Ovary (tissue), 9 donors: ENCODE data around the gene LRRC49. TPM values are rescaled to one million over a fixed set of nuclear protein-coding genes. Genes with fewer than 3 reads are reported as not detected.
A peak's percentile ranks its signal among the peaks of the same experiment; 100 is the strongest.

Experiments used
- DNase-seq, 5 donors: peaks; one replicate each; pipeline ENCODE4 v3.0.0-alpha.2; 2019 to 2020
- H3K27ac ChIP-seq, 2 donors: fragments of 200-600 bp; one replicate each; pipeline versions ENCODE4 v1.5.1 to v1.8.0; 2019 to 2022
- H3K27me3 ChIP-seq: fragments of 200-600 bp; one replicate; pipeline ENCODE4 v1.8.0; 2022
- H3K36me3 ChIP-seq: fragments of 200-600 bp; sonication (generic); one replicate; pipeline ENCODE4 v1.5.1; 2019
- H3K4me1 ChIP-seq: one replicate; pipeline ENCODE4 v1.8.1; 2013; ENCODE audit warnings: mild to moderate bottlenecking, moderate library complexity; ENCODE audit not compliant: insufficient read depth
- H3K4me3 ChIP-seq: fragments of 200-600 bp; sonication (generic); one replicate; pipeline ENCODE4 v1.5.1; 2017
- H3K9me3 ChIP-seq, 2 donors: fragments of 200-600 bp in 1 of 2; sonication (generic) in 1 of 2; one replicate each; pipeline versions ENCODE4 v1.5.1 to v1.8.1; 2013 to 2019; ENCODE audit warnings: mild to moderate bottlenecking in 1 of 2, moderate library complexity in 1 of 2
- EP300 ChIP-seq: sonication (generic); formaldehyde crosslinking; IDR thresholded peaks from one replicate; pipeline ENCODE4 v1.6.1; 2017; ENCODE audit warnings: antibody characterized with exemption
- POLR2A ChIP-seq: fragments of 450-650 bp; IDR thresholded peaks from one replicate; pipeline ENCODE4 v1.6.1; 2017; ENCODE audit warnings: antibody characterized with exemption, mild to moderate bottlenecking, moderate library complexity
- WGBS, 3 donors: extraction: QIAGEN DNeasy Blood & Tissue Kit in 1 of 3; methylation state at CpG; one replicate each; pipeline versions ENCODE4 v1.1.5 to v1.1.7; 2013 to 2017; 5-methylcytosine and 5-hydroxymethylcytosine counted together
- intact Hi-C, 4 donors: fragments of 100-400 bp; cut with DNase I; formaldehyde crosslinking; loops; one replicate each; pipeline versions ENCODE4 v1.11.0 to v1.15.1; 2022 to 2023
- polyA plus RNA-seq, 2 donors: library from polyadenylated mRNA; stranded (reverse); fragments of 200-250 nt in 1 of 2; fragments of 350-450 nt in 1 of 2; fragmentation: Illumina TruSeq in 1 of 2; extraction: RNeasy Lipid Tissue Mini Kit (QIAGEN cat#74804) in 1 of 2; gene quantifications; one replicate each; pipeline ENCODE4 v1.2.3, GENCODE V29; 2013 to 2014
- total RNA-seq, 7 donors: library from RNA; depleted of rRNA in 2 of 7; stranded (reverse); fragments of >200 nt in 2 of 7; fragmentation: NEBNext Ultra II Directional in 3 of 7; extraction: Animal tissue kit (Norgen Biotek cat#: 25700) in 3 of 7; gene quantifications; one replicate each; pipeline versions ENCODE4 v1.1.0 to v1.2.4, GENCODE V29; 2016 to 2023
- TF ChIP-seq, protein P1 (sequence below), 3 donors: fragments of 450-650 bp in 2 of 3; fragments of 200-600 bp in 1 of 3; IDR thresholded peaks; one replicate each; pipeline versions ENCODE4 v1.5.1 to v1.8.0; 2016 to 2022; ENCODE audit warnings: antibody characterized with exemption in 3 of 3, mild to moderate bottlenecking in 1 of 3
- donor health status: DM: no; HTN: no; CAD: no; lungs with moderate emphysema.
- donor health status: DM: no; HTN: no; CAD: no.
- donor health status: Bipolar disorder and iron deficiency.
- donor health status: DM: yes; HTN: yes; CAD: no.
- donor health status: DM: no; HTN: no; CAD: no.
- donor health status: DM: yes; HTN: yes; CAD: no.

The LRRC49 gene
- total and polyA plus RNA-seq, 9 donors, result 11.9 to 34.6 (median 16.1) TPM

DNA sequence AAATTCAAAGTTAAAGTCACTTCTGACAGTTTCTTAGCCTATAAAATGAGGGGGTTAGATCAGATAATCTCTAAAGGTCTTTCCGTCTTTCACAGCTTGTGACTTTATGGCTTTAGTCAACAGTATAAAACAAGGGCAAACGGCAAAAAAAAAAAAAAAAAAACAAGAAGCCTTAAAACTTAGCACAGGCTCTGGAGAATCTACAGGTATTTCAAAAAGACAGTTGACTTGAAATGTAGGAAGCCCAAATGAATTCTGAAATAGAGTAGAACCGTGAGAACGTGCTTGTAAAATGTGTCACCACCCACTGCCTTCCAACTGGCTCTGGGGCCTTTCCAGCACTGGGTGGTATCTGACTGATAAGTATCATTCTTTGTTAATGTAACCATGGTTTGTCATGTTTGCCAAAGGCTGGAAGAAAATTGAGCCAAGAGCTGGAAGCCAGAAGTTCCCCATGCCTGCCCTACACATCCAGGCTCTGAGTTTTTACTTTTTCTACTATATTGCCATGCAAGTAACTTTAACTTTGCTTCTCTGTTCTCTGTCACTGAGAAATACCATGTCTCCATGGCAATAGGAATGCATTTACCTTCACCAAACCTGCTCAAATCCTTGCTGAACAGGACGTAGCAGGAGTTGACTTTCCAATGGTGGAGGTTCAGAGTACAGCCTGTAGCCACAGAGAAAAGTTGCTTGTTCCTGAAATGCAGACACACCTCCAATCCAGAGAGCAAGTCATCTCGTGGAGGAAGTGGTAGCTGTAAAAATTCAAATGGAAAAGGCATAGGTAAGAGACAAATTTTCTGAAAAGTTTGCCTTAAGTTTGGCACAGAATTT lies 186.8 kb downstream of the LRRC49 start:
- Histone ChIP-seq H3K9me3 (no peaks in the 10 kb centered on the region), H3K36me3 (no peaks in the 10 kb centered on the region), H3K27me3 (no peaks in the 10 kb centered on the region), H3K27ac (no peak overlapping the region), H3K4me1 (peaks cover 2% of the 10 kb centered on the region), H3K4me3 (no peak overlapping the region)
- TF ChIP-seq, protein P1, sequence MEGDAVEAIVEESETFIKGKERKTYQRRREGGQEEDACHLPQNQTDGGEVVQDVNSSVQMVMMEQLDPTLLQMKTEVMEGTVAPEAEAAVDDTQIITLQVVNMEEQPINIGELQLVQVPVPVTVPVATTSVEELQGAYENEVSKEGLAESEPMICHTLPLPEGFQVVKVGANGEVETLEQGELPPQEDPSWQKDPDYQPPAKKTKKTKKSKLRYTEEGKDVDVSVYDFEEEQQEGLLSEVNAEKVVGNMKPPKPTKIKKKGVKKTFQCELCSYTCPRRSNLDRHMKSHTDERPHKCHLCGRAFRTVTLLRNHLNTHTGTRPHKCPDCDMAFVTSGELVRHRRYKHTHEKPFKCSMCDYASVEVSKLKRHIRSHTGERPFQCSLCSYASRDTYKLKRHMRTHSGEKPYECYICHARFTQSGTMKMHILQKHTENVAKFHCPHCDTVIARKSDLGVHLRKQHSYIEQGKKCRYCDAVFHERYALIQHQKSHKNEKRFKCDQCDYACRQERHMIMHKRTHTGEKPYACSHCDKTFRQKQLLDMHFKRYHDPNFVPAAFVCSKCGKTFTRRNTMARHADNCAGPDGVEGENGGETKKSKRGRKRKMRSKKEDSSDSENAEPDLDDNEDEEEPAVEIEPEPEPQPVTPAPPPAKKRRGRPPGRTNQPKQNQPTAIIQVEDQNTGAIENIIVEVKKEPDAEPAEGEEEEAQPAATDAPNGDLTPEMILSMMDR (IDR thresholded peaks at IDR 0.05), result no peak
- TF ChIP-seq EP300, result no peak
- TF ChIP-seq POLR2A, result no peak
- 54 to 56% (median 56%) methylated on average over 6 of the region's 6 CpGs for WGBS, 3 donors
- intact Hi-C loops, result no loop called here
- no peak for DNase-seq

DNA sequence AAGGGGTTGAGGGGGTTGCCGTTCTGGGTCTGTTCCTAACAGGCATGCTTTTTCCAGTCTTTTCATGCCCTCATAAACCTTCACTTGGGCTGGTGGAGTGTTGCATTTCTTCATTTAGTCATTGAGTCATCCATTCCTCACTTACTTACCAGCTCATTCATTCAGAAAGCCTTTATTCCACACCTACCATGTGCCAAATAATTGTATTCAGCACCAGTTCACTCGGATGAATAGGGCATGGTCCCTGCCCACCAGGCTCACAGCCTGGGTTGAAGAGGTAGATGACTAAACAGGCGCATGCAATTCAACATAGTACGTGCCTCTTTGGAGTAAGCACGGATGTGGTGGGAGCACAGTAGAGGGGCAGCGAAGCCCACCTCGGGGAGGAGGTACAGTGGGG lies 187.5 kb downstream of the LRRC49 start:
- TF ChIP-seq POLR2A, result no peak
- TF ChIP-seq, protein P1 (IDR thresholded peaks at IDR 0.05), result no peak
- no peak for TF ChIP-seq EP300
- no peak overlapping the region for H3K27ac ChIP-seq
- 82 to 89% (median 88%) methylated on average over 7 of the region's 7 CpGs for WGBS, 3 donors

DNA sequence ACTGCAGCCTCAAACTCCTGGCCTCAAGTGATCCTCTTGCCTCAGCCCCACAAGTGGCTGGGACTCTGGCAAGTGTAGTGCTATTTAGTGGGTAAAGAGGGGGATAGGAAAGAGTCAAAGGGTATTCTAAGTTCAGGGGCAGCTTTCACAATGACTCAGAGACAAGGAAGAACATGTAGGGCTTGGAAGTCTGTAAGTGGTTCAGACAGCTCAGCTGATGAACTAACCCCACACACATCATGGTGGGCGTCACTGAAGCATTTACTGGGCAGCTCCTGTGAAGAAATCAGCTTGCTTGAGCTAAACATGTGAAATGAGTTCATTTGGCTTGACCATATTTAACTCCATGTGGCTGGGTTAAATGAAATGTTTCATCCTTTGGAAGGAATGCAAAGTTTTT lies 188.1 kb downstream of the LRRC49 start:
- intact Hi-C loops, result no loop called here
- no peak overlapping the region for H3K4me3 ChIP-seq

More for the DNA sequence above, 187.5 kb downstream of the LRRC49 start:
- Histone ChIP-seq H3K27me3 (no peaks in the 10 kb centered on the region), H3K36me3 (no peaks in the 10 kb centered on the region), H3K4me1 (peaks cover 2% of the 10 kb centered on the region), H3K9me3 (no peaks in the 10 kb centered on the region), H3K4me3 (no peak overlapping the region)
- DNase-seq, result no peak
- intact Hi-C loops, result no loop called here

DNA sequence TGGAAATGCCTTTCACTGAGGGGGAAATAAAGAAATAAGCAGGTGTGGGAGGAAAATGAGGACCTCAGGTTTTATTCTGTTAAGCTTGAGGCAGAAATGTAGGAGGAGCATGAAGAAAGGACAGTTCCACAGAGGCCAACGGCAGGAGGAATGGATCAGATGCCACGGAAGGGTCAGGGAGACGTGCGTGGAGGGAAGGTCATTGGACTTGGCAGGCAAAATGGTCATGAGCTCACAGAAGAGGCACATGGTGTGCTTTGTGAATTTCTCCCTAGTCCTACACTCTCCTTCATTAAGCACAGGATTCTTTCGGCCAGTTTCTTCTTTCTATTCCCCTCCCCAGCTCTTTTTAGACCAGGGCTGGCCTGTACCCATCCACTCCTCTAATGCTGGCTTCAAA lies 190.2 kb downstream of the LRRC49 start:
- intact Hi-C loops, result no loop called here
- H3K4me1 ChIP-seq, result peaks cover 2% of the 10 kb centered on the region
- H3K4me3 ChIP-seq, result no peak overlapping the region
- peak in 3 of 5 donors; percentile 27 to 78 (median 78) for DNase-seq
- no peaks in the 10 kb centered on the region for H3K9me3 ChIP-seq
- peak overlapping the region in 1 of 2 donors; percentile 52 for H3K27ac ChIP-seq
- no peaks in the 10 kb centered on the region for H3K27me3 ChIP-seq
- TF ChIP-seq, protein P1 (IDR thresholded peaks at IDR 0.05), result no peak
- TF ChIP-seq EP300, result no peak
- no peak for TF ChIP-seq POLR2A
- no peaks in the 10 kb centered on the region for H3K36me3 ChIP-seq
- WGBS, 3 donors, result 5 to 14% (median 14%) methylated on average over 5 of the region's 5 CpGs

More for the DNA sequence above, 188.1 kb downstream of the LRRC49 start:
- H3K27me3 ChIP-seq, result no peaks in the 10 kb centered on the region
- H3K36me3 ChIP-seq, result no peaks in the 10 kb centered on the region
- H3K9me3 ChIP-seq, result no peaks in the 10 kb centered on the region
- peaks cover 2% of the 10 kb centered on the region for H3K4me1 ChIP-seq
- peak in 1 of 5 donors; percentile 14 for DNase-seq
- no peak overlapping the region for H3K27ac ChIP-seq
- TF ChIP-seq POLR2A, result no peak
- TF ChIP-seq, protein P1 (IDR thresholded peaks at IDR 0.05), result no peak
- TF ChIP-seq EP300, result no peak
- WGBS, 3 donors, result 30 to 45% (median 35%) methylated on average over 1 of the region's 1 CpG
